Endometrium (tissue), 2 donors: ENCODE data around the gene BRAT1.
"Not testable (repeated sequence)": the region's sequence is repeated elsewhere in the genome, so short reads cannot be mapped to it uniquely, and the experiment has no call there.

Source experiments
- FAIRE-seq: peaks from 2 replicates; lab custom pipeline; 2012; peaks lifted over from hg19 to GRCh38; lab: Jason Lieb, UNC
- donor health status: control.
- donor health status: control.

The BRAT1 gene

DNA sequence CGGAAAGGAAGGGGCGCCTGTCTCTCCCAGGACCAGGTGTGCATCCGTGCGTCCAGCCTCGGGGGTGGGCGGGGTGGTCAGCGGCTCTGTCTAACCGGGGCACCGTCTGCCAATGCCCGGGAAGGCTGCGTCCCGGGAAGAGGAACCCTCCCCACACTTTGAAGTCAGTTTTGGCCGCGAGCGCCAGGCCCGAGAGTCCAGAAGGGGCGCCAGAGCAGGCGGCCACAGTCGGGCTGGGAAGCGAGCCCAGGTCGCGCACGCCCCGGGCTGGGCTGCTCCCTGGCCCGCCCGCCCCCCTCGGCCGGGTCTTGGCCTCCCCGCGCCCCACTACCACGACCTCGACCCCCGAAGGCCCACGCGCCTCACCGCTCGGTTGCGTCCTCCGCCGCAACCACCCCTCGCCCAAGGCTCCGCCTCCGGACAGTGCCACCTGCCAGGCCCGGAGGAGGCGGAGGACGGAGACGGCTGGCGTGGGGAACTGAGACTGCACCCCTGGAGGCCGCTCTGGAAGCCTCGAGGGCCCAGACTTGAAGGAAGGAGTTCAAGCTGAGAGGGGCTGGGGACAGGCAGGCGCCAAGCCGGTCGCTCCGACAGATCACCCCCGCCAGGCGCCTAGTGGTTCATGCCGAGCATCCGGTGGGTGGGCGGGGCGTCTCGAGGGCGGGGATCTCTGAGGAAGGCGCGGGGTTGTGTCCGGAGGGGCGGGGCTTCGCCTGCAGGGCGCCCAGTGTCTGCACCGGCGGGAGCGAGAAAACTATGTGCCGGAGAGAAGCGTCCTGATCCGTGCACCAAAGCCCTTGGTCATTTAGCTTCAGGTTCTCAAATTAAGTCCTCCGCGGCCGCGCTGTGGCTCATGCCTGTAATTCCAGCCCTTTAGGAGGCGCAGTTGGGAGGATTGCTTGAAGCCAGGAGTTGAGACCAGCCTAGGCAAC, at the start of gene BRAT1:
Gene BRAT1 (minus strand): TSS at position 404 of the 932 bp plus-strand sequence. CDS start 1,093 bp downstream, outside the sequence.
- no peak for FAIRE-seq

- no peak for FAIRE-seq
Observed at GRCh38 chr7:2604608-2605174, 49.4 kb upstream of the BRAT1 start.

GRCh38 chr7:2603044-2603965, 48.0 kb upstream of the BRAT1 start:
- no peak for FAIRE-seq

DNA sequence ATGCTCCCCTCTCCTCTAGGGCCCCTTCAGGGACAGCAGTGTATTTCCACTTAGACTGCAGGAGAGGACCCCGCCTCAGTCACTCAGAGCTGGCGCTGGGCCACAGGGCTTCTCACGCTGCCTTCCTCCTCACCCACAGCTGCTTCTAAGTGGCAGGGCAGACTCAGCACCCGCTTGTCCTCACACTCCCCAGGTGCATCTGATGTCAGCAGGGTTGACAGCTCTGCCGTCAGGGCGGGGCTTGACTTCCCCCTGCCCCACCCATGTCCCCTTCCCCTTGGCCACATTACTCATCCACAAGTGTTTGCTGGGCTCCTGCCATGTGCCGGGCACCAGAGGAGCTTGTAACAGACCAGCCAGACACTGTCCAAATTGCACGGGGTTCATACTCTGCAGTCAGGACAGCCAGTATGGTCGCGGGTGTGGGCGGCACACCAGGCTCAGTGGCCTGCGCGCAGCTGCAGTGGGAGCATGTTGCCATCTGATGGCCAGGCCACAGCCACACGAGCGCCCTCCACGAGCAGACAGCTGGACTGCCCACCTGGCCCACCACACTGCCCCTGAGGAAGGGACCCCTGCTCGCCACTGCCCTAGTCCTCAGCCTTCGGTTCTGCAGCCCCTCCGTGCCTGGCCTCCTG, 47.2 kb upstream of the BRAT1 start:
- FAIRE-seq: no peak

DNA sequence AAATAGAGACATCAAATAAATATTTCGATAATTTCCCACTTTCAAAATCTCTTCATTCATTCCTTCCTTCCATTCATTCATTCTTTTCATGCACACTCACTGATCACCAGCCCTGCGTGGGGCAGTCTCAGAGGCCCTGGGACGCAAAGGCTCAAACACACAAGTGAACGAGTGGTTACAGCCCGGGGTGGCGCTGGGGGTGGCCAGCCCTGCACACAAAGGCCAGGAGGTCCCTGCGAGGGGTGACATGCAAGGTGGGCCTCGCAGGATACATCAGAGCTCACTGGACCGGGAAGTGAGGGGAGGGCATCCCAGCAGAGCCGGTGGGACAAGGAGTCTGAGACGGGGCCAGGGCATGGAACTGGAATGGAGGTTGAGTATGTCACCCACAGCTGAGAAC, 46.6 kb upstream of the BRAT1 start:
- FAIRE-seq: no peak

DNA sequence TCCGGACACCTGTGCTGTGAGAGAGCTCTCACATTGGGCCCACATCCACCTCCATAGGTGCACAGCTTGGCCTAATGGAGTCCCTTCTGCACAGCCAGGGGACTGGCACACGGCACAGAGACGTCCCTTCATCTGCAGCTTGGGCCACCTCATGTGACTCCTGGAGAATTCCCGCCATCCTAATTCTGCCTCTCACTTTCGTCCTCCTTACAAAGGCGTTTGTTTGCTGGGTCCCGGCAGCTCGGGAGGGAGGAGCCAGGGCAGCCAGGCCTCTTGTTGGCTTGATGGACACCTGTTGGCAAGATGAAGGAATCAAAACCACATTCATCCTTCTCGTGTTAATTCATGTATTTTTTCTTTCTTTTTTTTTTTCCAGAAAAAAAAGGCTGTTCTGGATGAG, 45.7 kb upstream of the BRAT1 start:
- no peak for FAIRE-seq

DNA sequence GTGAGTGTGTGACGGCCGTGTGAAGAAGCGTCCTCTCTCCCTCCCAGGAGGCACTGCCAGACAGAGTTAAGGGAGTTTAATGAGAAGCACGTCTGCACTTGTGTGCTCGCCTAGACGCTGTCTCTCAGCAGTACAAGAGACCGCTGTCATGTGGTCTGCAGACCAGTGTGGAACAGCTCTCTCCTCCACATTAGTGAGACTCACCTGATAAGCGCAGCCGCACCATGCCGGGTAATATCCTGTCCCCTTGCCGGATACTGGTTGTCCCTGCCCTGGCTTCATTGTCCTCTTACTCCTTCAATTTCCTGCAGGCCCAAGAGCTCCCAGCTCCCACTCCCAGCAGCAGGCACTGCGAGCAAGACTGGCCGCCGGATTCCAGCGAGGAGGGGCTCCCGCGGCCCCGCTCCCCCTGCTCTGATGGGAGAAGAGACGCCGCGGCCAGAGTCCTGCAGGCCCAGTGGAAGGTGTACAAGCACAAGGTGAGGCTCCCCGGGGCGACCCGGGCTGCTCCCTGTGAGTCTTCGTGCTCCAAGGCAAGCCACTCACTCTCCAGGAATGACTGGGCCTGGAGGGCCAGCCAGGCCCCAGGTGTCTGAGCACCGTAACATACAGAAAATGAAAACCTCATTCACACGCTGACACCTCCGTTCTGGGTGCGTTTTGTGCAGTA, 43.0 kb upstream of the BRAT1 start:
- FAIRE-seq: no peak

GRCh38 chr7:2597273-2597640, 41.9 kb upstream of the BRAT1 start:
- FAIRE-seq: no peak

DNA sequence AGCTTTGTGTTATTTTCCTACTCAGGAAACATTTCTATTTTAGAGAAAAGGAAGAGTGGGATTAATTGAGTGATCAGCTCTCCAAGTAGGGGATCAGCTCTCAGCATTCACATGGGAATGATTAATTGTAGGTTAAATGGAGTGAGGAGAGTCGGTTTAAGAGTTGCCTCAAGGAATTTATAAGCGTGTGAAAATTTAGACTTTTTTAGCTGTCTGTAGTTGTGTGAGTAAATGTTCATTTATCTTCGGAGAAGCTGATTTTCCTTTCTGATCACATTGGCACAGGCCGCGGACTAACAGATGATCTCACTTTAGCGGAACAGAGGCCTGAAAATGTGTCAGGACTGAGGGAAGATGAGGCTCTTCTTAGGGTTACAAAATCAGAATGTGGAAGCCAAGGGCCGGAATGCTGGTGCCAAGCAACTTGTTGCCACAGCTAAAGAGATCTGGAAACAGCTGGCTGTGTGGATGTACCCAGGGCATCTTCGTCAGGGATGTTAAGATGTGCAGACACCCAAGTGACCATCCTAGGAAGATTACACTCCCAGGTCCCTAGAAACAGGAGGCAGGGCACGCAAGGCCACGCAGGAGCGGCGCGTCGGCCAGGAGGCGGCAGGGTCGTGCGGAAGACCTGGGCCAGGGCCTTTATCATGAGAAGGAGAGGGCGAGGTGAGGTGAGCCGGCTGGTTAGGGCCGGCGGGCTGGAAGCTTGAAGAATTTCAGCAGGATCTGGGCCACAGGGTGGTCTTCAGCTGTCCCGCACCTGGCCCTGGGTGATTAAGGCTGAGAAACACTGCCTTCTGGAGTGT, 41.3 kb upstream of the BRAT1 start:
- no peak for FAIRE-seq

DNA sequence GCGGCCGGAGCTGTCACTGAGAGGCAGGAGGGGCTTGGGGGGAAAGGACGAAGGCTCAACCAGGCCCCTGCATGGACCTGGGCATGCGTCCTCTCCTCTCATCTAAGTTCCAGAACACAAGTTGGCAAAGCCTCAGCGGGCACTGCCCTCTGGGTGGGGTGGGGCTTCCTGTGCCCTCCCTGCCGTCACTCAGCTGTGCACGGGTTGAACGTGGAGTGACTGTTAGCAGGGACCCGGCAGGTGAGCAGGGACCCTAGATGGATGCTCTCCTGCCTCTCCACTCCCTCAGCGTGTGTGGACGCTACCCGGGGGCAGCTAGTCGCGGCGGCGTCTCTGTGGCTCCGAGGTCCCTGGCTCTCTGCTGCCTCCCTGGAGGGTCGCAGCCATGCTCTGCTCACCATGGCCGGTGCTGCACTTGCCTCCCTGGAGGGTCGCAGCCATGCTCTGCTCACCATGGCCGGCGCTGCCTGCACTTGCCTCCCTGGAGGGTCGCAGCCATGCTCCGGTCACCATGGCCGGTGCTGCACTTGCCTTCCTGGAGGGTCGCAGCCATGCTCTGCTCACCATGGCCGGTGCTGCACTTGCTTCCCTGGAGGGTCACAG, 40.0 kb upstream of the BRAT1 start:
- no peak for FAIRE-seq

GRCh38 chr7:2594599-2594998, 39.3 kb upstream of the BRAT1 start:
- FAIRE-seq: no peak

DNA sequence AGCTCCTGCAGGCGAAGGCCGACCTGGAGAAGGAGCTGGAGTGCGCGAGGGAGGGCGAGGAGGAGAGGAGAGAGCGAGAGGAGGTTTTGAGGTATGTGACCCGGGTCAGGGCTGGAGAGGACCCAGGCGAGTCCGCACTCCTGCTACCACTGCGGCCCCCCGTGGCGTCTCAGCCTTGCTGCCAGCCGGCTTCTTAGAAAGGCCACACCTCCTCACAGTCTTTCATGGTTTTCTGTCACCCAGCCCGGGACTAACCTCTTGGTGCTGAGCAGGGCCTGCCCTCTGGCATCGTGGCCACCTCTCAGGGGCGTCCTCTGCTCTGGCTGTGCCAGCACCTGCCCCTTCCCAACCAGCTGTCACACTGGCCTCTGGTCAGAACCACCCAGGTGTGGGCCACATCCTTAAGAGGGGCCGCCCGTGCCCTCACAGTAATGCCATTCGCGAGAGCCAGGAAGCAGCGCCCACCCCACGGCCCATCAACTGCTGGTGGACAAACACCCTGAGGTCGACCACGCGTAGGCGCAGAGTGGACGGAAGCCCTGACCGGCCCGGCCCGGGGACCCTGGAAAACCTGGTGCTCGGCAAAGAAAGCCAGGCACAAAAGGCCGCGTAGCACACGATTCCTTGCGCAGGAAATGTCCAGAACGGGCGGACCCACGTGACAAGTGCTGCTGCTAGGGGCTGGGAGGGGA, 37.9 kb upstream of the BRAT1 start:
- no peak for FAIRE-seq

- FAIRE-seq: no peak
Observed at GRCh38 chr7:2592375-2592865, 37.1 kb upstream of the BRAT1 start.

DNA sequence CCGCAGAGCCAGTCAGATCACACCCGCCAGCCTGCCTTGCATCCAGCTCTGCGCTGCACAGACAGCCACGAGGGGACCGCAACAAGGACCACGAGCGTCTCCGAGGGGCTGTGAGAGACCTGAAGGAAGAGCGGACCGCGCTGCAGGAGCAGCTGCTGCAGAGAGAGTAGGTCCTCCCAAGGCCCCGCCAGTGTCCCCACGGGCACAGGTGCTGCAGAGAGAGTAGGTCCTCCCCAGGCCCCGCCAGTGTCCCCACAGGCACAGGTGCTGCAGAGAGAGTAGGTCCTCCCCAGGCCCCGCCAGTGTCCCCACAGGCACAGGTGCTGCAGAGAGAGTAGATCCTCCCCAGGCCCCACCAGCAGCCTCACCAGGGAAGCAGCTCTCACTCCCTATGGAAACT, 34.6 kb upstream of the BRAT1 start:
- FAIRE-seq: not testable (repeated sequence)

DNA sequence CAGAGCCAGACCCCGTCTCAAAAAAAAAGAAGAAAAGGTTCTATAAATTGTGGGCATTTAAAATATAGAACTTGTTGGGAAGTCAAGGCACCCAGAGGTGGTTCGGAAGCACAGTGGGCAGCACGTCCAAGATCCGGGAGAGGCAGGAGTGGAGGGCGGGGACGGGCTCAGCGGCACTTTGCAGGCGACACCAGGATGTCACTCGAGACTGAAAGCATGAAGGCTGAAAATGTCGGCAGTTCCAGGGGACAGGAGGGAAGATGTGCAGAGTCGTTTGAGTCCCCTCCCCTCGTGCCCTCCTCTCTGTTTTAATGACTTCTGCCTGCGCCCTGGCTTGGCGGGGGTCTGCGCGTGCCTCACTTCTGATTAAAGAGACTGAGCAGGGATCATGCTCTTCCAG, 34.0 kb upstream of the BRAT1 start:
- no peak for FAIRE-seq

DNA sequence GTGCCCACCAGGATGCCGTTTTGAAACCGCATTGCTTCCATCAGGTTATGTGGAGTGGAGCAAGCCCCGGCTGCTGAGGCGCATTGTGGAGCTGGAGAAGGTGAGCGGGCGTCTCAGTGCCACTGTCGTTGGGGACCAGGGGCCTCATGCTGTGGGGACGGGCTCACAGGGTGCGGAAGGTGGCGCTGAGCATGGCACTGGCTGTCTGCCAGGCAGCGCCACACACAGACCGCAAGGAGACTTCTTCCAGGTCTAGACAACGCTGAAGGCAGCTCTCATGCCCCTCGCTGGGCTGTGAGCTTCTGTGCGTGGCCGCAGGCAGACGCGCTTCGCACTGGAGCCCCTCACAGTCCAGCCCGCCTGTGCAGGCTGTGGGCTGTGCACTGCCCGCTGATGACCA, 32.5 kb upstream of the BRAT1 start:
- no peak for FAIRE-seq

DNA sequence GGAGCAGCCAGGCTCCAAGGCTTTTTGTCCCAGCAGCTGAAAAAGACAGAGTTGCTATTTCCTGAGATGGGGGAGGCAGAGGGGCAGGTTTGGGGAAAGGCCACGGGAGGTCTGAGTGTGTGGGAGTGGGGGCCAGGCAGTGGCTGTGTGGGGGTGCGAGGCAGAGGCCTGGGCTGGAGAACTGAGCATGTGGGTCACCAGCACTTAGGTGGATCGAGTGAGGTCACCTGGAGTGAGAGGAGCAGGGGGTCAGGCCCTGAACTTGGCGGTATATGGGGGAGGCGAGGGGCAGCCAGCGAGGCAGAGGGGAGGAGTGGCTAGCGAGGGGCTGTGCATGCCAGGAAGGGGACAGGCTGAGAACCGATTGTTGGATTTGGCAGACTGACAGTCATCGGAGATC, 31.8 kb upstream of the BRAT1 start:
- FAIRE-seq: no peak

DNA sequence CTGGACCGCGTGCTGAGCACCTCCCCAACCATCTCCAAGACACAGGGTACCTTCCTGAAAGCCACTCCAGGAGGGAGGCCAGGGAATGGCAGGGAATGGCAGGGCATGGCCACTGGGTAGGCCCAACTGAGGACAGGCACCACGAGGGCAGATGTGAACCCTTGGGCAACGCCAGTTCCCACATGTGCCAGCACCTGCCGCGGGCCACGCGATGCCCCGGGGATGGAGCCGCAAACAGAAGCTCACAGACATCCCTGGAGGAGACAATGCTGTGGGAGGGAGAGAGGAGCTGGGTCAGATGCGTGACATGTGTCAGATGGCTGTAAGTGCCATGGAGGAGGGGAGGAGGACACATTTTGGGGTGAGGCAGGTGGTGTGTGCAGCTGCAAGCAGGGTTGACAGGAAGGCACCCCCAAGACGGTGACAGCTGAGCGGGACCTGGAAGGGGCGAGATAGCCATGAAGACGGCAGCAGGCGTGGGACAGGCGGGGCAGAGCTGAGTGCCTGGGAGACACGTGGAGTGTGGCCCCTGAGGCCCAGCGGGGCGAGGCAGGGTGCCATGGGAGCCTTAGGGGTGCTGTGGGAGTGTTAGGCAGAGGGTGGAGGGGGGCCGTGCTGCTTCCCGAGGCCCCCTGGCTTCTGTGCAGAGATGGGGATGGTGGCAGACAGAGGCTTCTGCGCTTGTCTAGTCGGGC, 31.1 kb upstream of the BRAT1 start:
- FAIRE-seq: no peak

GRCh38 chr7:2585446-2585845, 30.1 kb upstream of the BRAT1 start:
- FAIRE-seq: no peak
